Trophoblast cell (in vitro differentiated cells and primary cell): ENCODE data around the gene TARS3.

Experiments used
- DNase-seq, 2 donors: peaks; one replicate each; pipeline ENCODE4 v3.0.0-alpha.2; 2016
- H2AFZ ChIP-seq: 2 replicates; pipeline ENCODE4 v1.6.1; 2013; ENCODE audit warnings: low read length, moderate library complexity, mild to moderate bottlenecking; ENCODE audit not compliant: insufficient read depth, poor library complexity
- H2AK5ac ChIP-seq: 2 replicates; pipeline ENCODE4 v1.6.1; 2013; ENCODE audit warnings: mild to moderate bottlenecking, low read length
- H2BK120ac ChIP-seq: 2 replicates; pipeline ENCODE4 v1.6.1; 2013; ENCODE audit warnings: low read length, mild to moderate bottlenecking, moderate library complexity; ENCODE audit not compliant: insufficient read depth, poor library complexity
- H2BK12ac ChIP-seq: 2 replicates; pipeline ENCODE4 v1.6.1; 2013; ENCODE audit warnings: mild to moderate bottlenecking, low read length, moderate library complexity
- H2BK5ac ChIP-seq: 2 replicates; pipeline ENCODE4 v1.6.1; 2013; ENCODE audit warnings: low read length, low read depth, moderate library complexity, mild to moderate bottlenecking; ENCODE audit not compliant: poor library complexity
- H3K14ac ChIP-seq: 2 replicates; pipeline ENCODE4 v1.6.1; 2013; ENCODE audit warnings: mild to moderate bottlenecking, low read length
- H3K18ac ChIP-seq: 2 replicates; pipeline ENCODE4 v1.6.1; 2013; ENCODE audit warnings: mild to moderate bottlenecking, low read length
- H3K23ac ChIP-seq: 2 replicates; pipeline ENCODE4 v1.6.1; 2013; ENCODE audit warnings: low read length
- H3K27ac ChIP-seq: 2 replicates; pipeline ENCODE4 v1.5.1; 2013; ENCODE audit warnings: low read depth, mild to moderate bottlenecking, inconsistent platforms, low read length, moderate library complexity
- H3K27me3 ChIP-seq: 2 replicates; pipeline ENCODE4 v1.6.1; 2013; ENCODE audit warnings: inconsistent platforms, mild to moderate bottlenecking, low read length, moderate library complexity; ENCODE audit not compliant: insufficient read depth
- H3K36me3 ChIP-seq, 2 experiments: 1 replicate in 1 of 2; 2 replicates in 1 of 2; pipeline ENCODE4 v1.6.1; 2013; ENCODE audit warnings: low read length in 2 of 2, mild to moderate bottlenecking in 2 of 2, moderate library complexity in 1 of 2; ENCODE audit not compliant: insufficient read depth in 2 of 2, control insufficient read depth in 1 of 2
- H3K4ac ChIP-seq: 2 replicates; pipeline ENCODE4 v1.6.1; 2013; ENCODE audit warnings: low read depth, mild to moderate bottlenecking, low read length, moderate library complexity
- H3K4me1 ChIP-seq, 2 experiments: 1 replicate in 1 of 2; 2 replicates in 1 of 2; pipeline ENCODE4 v1.6.1; 2013; ENCODE audit warnings: low read length in 2 of 2, mild to moderate bottlenecking in 2 of 2, moderate library complexity in 1 of 2; ENCODE audit not compliant: insufficient read depth in 2 of 2, control insufficient read depth in 1 of 2
- H3K4me2 ChIP-seq: 2 replicates; pipeline ENCODE4 v1.6.1; 2013; ENCODE audit warnings: inconsistent platforms, mild to moderate bottlenecking, low read length, moderate library complexity
- H3K4me3 ChIP-seq: 2 replicates; pipeline ENCODE4 v1.5.1; 2013; ENCODE audit warnings: mild to moderate bottlenecking, low read depth, low read length, inconsistent platforms
- H3K79me1 ChIP-seq: one replicate; pipeline ENCODE4 v1.6.1; 2013; ENCODE audit warnings: low read length
- H3K79me2 ChIP-seq: 2 replicates; pipeline ENCODE4 v1.6.1; 2013; ENCODE audit warnings: low read length, mild to moderate bottlenecking; ENCODE audit not compliant: control insufficient read depth, insufficient read depth, poor library complexity
- H3K9ac ChIP-seq: 2 replicates; pipeline ENCODE4 v1.6.1; 2013; ENCODE audit warnings: mild to moderate bottlenecking, low read length
- H3K9me3 ChIP-seq: 2 replicates; pipeline ENCODE4 v1.6.1; 2013; ENCODE audit warnings: low read depth, mild to moderate bottlenecking, control low read depth, inconsistent platforms, low read length; ENCODE audit not compliant: insufficient read depth
- H4K12ac ChIP-seq: 2 replicates; pipeline ENCODE4 v1.6.1; 2013; ENCODE audit warnings: low read depth, mild to moderate bottlenecking, low read length, moderate library complexity
- H4K8ac ChIP-seq: 2 replicates; pipeline ENCODE4 v1.6.1; 2013; ENCODE audit warnings: low read depth, mild to moderate bottlenecking, low read length, moderate library complexity
- H4K91ac ChIP-seq: one replicate; pipeline ENCODE4 v1.6.1; 2013; ENCODE audit warnings: low read depth, mild to moderate bottlenecking, low read length, moderate library complexity
- WGBS: extraction: QIAGEN DNeasy Blood & Tissue Kit; methylation state at CpG from one replicate; pipeline ENCODE4 v1.1.7; 2013; ENCODE audit warnings: missing lambda C conversion rate; ENCODE audit not compliant: insufficient read length, insufficient coverage; ENCODE audit errors: extremely low coverage; 5-methylcytosine and 5-hydroxymethylcytosine counted together

Gene TARS3

DNA sequence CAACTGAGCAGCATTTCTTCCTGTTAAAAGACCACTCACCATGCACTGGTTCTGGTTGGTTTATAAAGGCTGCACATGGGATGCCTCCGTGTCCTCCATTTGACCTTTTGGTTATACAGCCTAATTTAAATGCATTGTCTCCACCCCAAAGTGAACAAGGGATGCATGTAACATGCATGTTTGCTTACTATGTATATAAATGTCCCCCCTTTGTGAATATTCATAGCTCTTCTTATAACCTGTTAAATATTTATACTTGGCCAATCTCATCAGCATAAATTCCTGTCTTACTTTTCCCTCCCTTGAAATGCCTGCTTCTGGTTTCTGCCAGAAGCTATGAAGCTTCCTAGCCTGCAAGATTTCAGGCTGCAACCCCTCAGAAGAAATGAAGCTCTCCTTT lies 27.4 kb downstream of the TARS3 start:
- H3K4me3 ChIP-seq: no peak overlapping the region
- DNase-seq: no peak
- H3K14ac ChIP-seq: no peak overlapping the region
- no peak overlapping the region for H3K4me2 ChIP-seq
- H4K8ac ChIP-seq: no peak overlapping the region
- no peak overlapping the region for H3K27ac ChIP-seq
- peaks cover 7 to 12% of the 10 kb centered on the region in 2 experiments for H3K36me3 ChIP-seq
- no peaks in the 10 kb centered on the region for H3K27me3 ChIP-seq
- no peak overlapping the region for H2AFZ ChIP-seq
- no peak overlapping the region for H2AK5ac ChIP-seq
- H3K79me2 ChIP-seq: no peaks in the 10 kb centered on the region
- H3K4me1 ChIP-seq: no peaks in the 10 kb centered on the region
- no peak overlapping the region for H2BK5ac ChIP-seq
- H4K12ac ChIP-seq: no peak overlapping the region
- H2BK120ac ChIP-seq: no peak overlapping the region
- no peak overlapping the region for H2BK12ac ChIP-seq
- no peak overlapping the region for H3K18ac ChIP-seq
- H3K4ac ChIP-seq: no peak overlapping the region
- no peak overlapping the region for H3K9ac ChIP-seq
- H4K91ac ChIP-seq: no peak overlapping the region
- no peak overlapping the region for H3K23ac ChIP-seq
- no CpG with 5 or more reads among the region's 1 CpG for WGBS
- no peaks in the 10 kb centered on the region for H3K9me3 ChIP-seq
- no peaks in the 10 kb centered on the region for H3K79me1 ChIP-seq

DNA sequence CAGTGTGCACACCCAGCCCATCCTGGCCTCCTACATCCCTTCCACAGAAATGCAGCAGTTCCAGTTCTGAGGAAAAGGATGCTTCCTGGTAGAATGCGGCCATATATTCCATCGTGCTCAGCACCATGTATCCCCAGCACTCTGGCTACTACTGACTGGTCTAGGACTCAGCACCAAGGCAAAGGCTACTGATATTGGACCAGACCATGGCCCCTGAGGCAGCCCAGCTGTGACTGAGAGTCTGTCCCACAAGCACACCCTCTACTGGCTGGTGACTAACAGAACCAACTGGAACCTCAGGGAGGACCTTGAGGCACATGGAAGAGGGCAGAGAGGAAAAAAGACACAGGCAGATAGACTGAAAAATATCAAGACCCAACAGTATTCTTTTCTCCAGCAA lies 30.0 kb downstream of the TARS3 start:
- Histone ChIP-seq H3K23ac (no peak overlapping the region), H3K4me2 (no peak overlapping the region), H2AFZ (no peak overlapping the region), H3K4me1 (no peaks in the 10 kb centered on the region), H3K9ac (no peak overlapping the region), H3K4me3 (no peak overlapping the region), H3K18ac (no peak overlapping the region), H4K8ac (no peak overlapping the region), H3K9me3 (no peaks in the 10 kb centered on the region), H4K12ac (no peak overlapping the region), H2AK5ac (no peak overlapping the region), H2BK5ac (no peak overlapping the region), H3K14ac (no peak overlapping the region), H3K4ac (no peak overlapping the region), H3K27me3 (no peaks in the 10 kb centered on the region), H3K27ac (no peak overlapping the region), H4K91ac (no peak overlapping the region), H3K79me1 (no peaks in the 10 kb centered on the region), H3K36me3 (peaks cover 2 to 4% of the 10 kb centered on the region in 2 experiments), H3K79me2 (no peaks in the 10 kb centered on the region), H2BK120ac (no peak overlapping the region), H2BK12ac (no peak overlapping the region)
- DNase-seq: no peak
- no CpG with 5 or more reads among the region's 2 CpGs for WGBS

DNA sequence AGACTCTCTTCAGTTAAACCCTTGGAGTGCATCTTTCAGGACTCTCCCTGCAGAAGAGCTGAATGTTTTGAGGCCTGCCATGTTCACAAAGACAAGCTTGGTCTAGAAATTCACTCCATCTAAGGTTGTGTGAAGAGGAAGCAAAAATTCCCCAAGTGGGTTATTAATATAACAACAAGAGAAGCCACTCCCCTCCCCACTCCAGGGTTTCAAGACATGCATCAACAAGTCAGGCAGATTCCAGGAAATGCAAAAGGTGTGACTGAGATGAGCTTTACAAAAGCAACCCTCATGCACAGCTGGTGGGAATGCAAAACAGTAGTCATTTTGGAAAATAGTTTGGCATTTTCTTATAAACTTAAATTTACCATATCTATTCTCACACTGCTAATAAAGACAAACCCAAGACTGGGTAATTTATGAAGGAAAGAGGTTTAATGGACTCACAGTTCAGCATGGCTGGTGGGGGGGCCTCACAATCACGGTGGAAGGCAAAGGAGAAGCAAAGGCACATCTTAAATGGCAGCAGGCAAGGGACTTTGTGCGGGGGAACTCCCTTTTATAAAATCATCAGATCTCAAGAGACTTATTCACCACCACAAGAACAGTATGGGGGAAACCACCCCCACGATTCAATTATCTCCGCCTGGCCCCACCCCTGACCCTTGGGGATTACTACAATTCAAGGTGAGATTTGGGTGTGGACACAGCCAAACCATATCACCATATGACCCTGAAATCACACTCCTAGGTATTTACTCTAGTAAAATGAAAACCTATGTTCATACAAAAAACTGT lies 31.3 kb downstream of the TARS3 start:
- DNase-seq: no peak
- Histone ChIP-seq H3K4me1 (no peaks in the 10 kb centered on the region), H3K4me3 (no peak overlapping the region), H3K14ac (no peak overlapping the region), H4K12ac (no peak overlapping the region), H3K79me1 (no peaks in the 10 kb centered on the region), H3K9me3 (no peaks in the 10 kb centered on the region), H3K27me3 (no peaks in the 10 kb centered on the region), H3K18ac (no peak overlapping the region), H4K91ac (peak overlapping the region; percentile 5), H3K27ac (no peak overlapping the region), H3K4ac (no peak overlapping the region), H3K36me3 (peaks cover 2 to 4% of the 10 kb centered on the region in 2 experiments), H2BK12ac (no peak overlapping the region), H2AFZ (no peak overlapping the region), H3K4me2 (no peak overlapping the region), H2BK5ac (no peak overlapping the region), H3K9ac (no peak overlapping the region), H2BK120ac (no peak overlapping the region), H3K23ac (no peak overlapping the region), H2AK5ac (no peak overlapping the region), H3K79me2 (no peaks in the 10 kb centered on the region), H4K8ac (no peak overlapping the region)
- WGBS: no CpG with 5 or more reads among the region's 4 CpGs

DNA sequence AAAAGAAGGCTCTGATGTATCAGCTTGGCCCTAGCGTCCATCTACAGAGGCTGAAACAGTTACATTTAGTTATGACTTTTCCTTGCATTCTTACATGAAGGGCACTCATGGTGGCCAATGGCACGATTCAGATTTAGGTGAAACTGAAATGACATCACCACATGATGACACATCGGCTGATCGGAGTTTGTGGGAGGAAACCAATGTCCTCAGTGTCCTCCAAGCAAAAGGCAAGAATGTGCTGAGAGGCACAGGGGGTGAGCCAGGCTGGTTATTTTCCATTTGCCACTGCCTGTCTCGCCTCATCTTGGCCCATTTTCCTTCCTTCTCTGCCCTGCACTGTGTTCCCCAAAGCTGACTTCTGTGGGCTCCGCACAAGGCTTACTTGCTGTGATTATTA lies 34.4 kb downstream of the TARS3 start:
- H2AFZ ChIP-seq: no peak overlapping the region
- H2AK5ac ChIP-seq: no peak overlapping the region
- no peaks in the 10 kb centered on the region for H3K9me3 ChIP-seq
- no peak overlapping the region for H3K4ac ChIP-seq
- H3K4me2 ChIP-seq: no peak overlapping the region
- H3K36me3 ChIP-seq: peaks cover 2 to 4% of the 10 kb centered on the region in 2 experiments
- no peaks in the 10 kb centered on the region for H3K4me1 ChIP-seq
- no peak overlapping the region for H3K9ac ChIP-seq
- no peaks in the 10 kb centered on the region for H3K27me3 ChIP-seq
- H2BK120ac ChIP-seq: no peak overlapping the region
- H3K4me3 ChIP-seq: no peak overlapping the region
- no peak overlapping the region for H4K12ac ChIP-seq
- H3K14ac ChIP-seq: no peak overlapping the region
- no peak overlapping the region for H3K18ac ChIP-seq
- H4K91ac ChIP-seq: no peak overlapping the region
- H4K8ac ChIP-seq: no peak overlapping the region
- H3K79me2 ChIP-seq: no peaks in the 10 kb centered on the region
- no CpG with 5 or more reads among the region's 6 CpGs for WGBS
- peak overlapping the region; percentile 10 for H3K23ac ChIP-seq
- H3K79me1 ChIP-seq: no peaks in the 10 kb centered on the region
- H3K27ac ChIP-seq: no peak overlapping the region
- no peak overlapping the region for H2BK12ac ChIP-seq
- no peak for DNase-seq
- H2BK5ac ChIP-seq: no peak overlapping the region
